ENCODE data around the gene THAP12.
A peak's percentile ranks its signal among the peaks of the same experiment; 100 is the strongest.

The THAP12 gene

GRCh38 chr11:76376746-76377558, 4.0 kb downstream of the THAP12 start:
- no peak for DNase-seq

- no peak for DNase-seq
Observed at GRCh38 chr11:76371170-76371569, 9.8 kb downstream of the THAP12 start.

- DNase-seq = no peak
Observed at GRCh38 chr11:76369406-76369805, 11.5 kb downstream of the THAP12 start.

- no peak for DNase-seq
Observed at GRCh38 chr11:76368490-76368889, 12.4 kb downstream of the THAP12 start.

- no peak for DNase-seq
Observed at GRCh38 chr11:76365038-76365679, 15.8 kb downstream of the THAP12 start.

- no peak for DNase-seq
Observed at GRCh38 chr11:76362716-76363115, 18.2 kb downstream of the THAP12 start.

GRCh38 chr11:76361776-76362175, 19.2 kb downstream of the THAP12 start:
- DNase-seq = no peak

GRCh38 chr11:76361374-76361773, 19.6 kb downstream of the THAP12 start:
- no peak for DNase-seq

GRCh38 chr11:76355172-76355571, 25.8 kb downstream of the THAP12 start:
- DNase-seq = no peak

GRCh38 chr11:76348348-76348747, 32.6 kb downstream of the THAP12 start:
- DNase-seq = no peak

- DNase-seq = no peak
Observed at GRCh38 chr11:76347466-76347865, 33.5 kb downstream of the THAP12 start.

- peak; percentile 68 for DNase-seq
Observed at GRCh38 chr11:76339221-76339620, 41.7 kb downstream of the THAP12 start.

GRCh38 chr11:76337923-76338322, 43.0 kb downstream of the THAP12 start:
- DNase-seq = no peak

- no peak for DNase-seq
Observed at GRCh38 chr11:76337469-76337868, 43.5 kb downstream of the THAP12 start.

- DNase-seq = no peak
Observed at GRCh38 chr11:76336597-76336996, 44.3 kb downstream of the THAP12 start.

- DNase-seq = peak; percentile 59
Observed at GRCh38 chr11:76335842-76336241, 45.1 kb downstream of the THAP12 start.

GRCh38 chr11:76334826-76335389, 46.0 kb downstream of the THAP12 start:
- DNase-seq = no peak

- DNase-seq = no peak
Observed at GRCh38 chr11:76330651-76331050, 50.3 kb downstream of the THAP12 start.

- no peak for DNase-seq
Observed at GRCh38 chr11:76329983-76330382, 50.9 kb downstream of the THAP12 start.

- DNase-seq = no peak
Observed at GRCh38 chr11:76329084-76329648, 51.8 kb downstream of the THAP12 start.

GRCh38 chr11:76327756-76328388, 53.1 kb downstream of the THAP12 start:
- DNase-seq = no peak

GRCh38 chr11:76327202-76327601, 53.7 kb downstream of the THAP12 start:
- no peak for DNase-seq

- no peak for DNase-seq
Observed at GRCh38 chr11:76325185-76325584, 55.7 kb downstream of the THAP12 start.

Measured in KG1 (cell line).